GM12872 (cell line): ENCODE measurements around the gene SS18.

Source experiments
- CTCF ChIP-seq: IDR thresholded peaks from 3 replicates; pipeline ENCODE4 v1.5.1; 2011; ENCODE audit warnings: low read depth, mild to moderate bottlenecking, low read length, moderate library complexity; ENCODE audit not compliant: insufficient read depth

SS18 gene

GRCh38 chr18:26086959-26087358 is 3.5 kb downstream of the SS18 start:
- TF ChIP-seq CTCF, result no peak

- TF ChIP-seq CTCF, result no peak
Observed at GRCh38 chr18:26085056-26085455, 5.4 kb downstream of the SS18 start.

GRCh38 chr18:26083099-26083498 is 7.3 kb downstream of the SS18 start:
- TF ChIP-seq CTCF, result no peak

- TF ChIP-seq CTCF, result no peak
Observed at GRCh38 chr18:26082475-26082874, 7.9 kb downstream of the SS18 start.

- no peak for TF ChIP-seq CTCF
Observed at GRCh38 chr18:26074246-26074645, 16.2 kb downstream of the SS18 start.

GRCh38 chr18:26073758-26074157 is 16.7 kb downstream of the SS18 start:
- TF ChIP-seq CTCF, result no peak

GRCh38 chr18:26071725-26072124 is 18.7 kb downstream of the SS18 start:
- no peak for TF ChIP-seq CTCF

GRCh38 chr18:26071020-26071419 is 19.4 kb downstream of the SS18 start:
- no peak for TF ChIP-seq CTCF
